HEK293 (cell line): ENCODE data around the gene CASZ1.
A peak's percentile ranks its signal among the peaks of the same experiment; 100 is the strongest.

ENCODE experiments used
- CTCF ChIA-PET: fragments of 350-600 bp; formaldehyde crosslinking; extraction: SDS; loops from one replicate; lab custom pipeline; 2021; ENCODE audit warnings: antibody characterized with exemption; lab: Yijun Ruan, JAX
- POLR2A ChIA-PET: fragments of 300-600 bp; formaldehyde crosslinking; extraction: SDS; loops from one replicate; lab custom pipeline; 2020; ENCODE audit warnings: antibody characterized with exemption, inconsistent platforms; lab: Yijun Ruan, JAX
- H3K27ac ChIP-seq: fragments of 200-500 bp; sonication (Bioruptor generic); 2 replicates; pipeline ENCODE4 v1.5.1; 2014; ENCODE audit warnings: low read depth, low read length, control low read depth, inconsistent platforms; ENCODE audit errors: extremely low read depth
- H3K36me3 ChIP-seq, 2 experiments: fragments of 200-500 bp in 1 of 2; sonication (Bioruptor generic) in 1 of 2; 1 replicate in 1 of 2; 2 replicates in 1 of 2; pipeline ENCODE4 v1.5.1; 2014 to 2017; ENCODE audit warnings: inconsistent platforms in 2 of 2, low read length in 2 of 2; ENCODE audit not compliant: control insufficient read depth in 2 of 2, insufficient read depth in 1 of 2
- H3K4me1 ChIP-seq: fragments of 200-500 bp; sonication (Bioruptor generic); 2 replicates; pipeline ENCODE4 v1.5.1; 2014; ENCODE audit warnings: mild to moderate bottlenecking, low read length, inconsistent platforms; ENCODE audit not compliant: control insufficient read depth, insufficient read depth
- H3K4me3 ChIP-seq: 2 replicates; pipeline ENCODE4 v1.5.1; 2011; ENCODE audit warnings: low read depth, mild to moderate bottlenecking, control low read depth, low read length, moderate library complexity
- H3K9me3 ChIP-seq: fragments of 200-500 bp; sonication (Bioruptor generic); 2 replicates; pipeline ENCODE4 v1.5.1; 2014; ENCODE audit warnings: low read depth, low read length, inconsistent platforms; ENCODE audit not compliant: control insufficient read depth, insufficient read depth
- BCL11B ChIP-seq: fragments of 450-650 bp; formaldehyde crosslinking; IDR thresholded peaks from 2 replicates; pipeline ENCODE4 v1.5.1; 2016; ENCODE audit warnings: low read depth, missing biosample characterization, missing genetic modification characterization
- KLF7 ChIP-seq: fragments of 450-650 bp; formaldehyde crosslinking; IDR thresholded peaks from 2 replicates; pipeline ENCODE4 v1.5.1; 2016; ENCODE audit warnings: missing biosample characterization, missing genetic modification characterization, borderline replicate concordance
- ZBTB17 ChIP-seq: fragments of 450-650 bp; formaldehyde crosslinking; IDR thresholded peaks from 2 replicates; pipeline ENCODE4 v1.5.1; 2016; ENCODE audit warnings: missing biosample characterization, missing genetic modification characterization
- ZBTB48 ChIP-seq: fragments of 450-650 bp; formaldehyde crosslinking; IDR thresholded peaks from 2 replicates; pipeline ENCODE4 v1.5.1; 2016; ENCODE audit warnings: missing biosample characterization, missing genetic modification characterization
- ZFP37 ChIP-seq: fragments of 450-650 bp; formaldehyde crosslinking; IDR thresholded peaks from 2 replicates; pipeline ENCODE4 v1.5.1; 2016; ENCODE audit warnings: missing biosample characterization, missing genetic modification characterization
- ZNF132 ChIP-seq: fragments of 450-650 bp; formaldehyde crosslinking; IDR thresholded peaks from 2 replicates; pipeline ENCODE4 v1.5.1; 2017; ENCODE audit warnings: missing biosample characterization, missing genetic modification characterization, borderline replicate concordance
- ZNF16 ChIP-seq: fragments of 450-650 bp; formaldehyde crosslinking; IDR thresholded peaks from 2 replicates; pipeline ENCODE4 v1.5.1; 2016; ENCODE audit warnings: low read depth, missing biosample characterization, missing genetic modification characterization
- ZNF24 ChIP-seq: fragments of 450-650 bp; formaldehyde crosslinking; IDR thresholded peaks from 2 replicates; pipeline ENCODE4 v1.5.1; 2016; ENCODE audit warnings: missing biosample characterization, missing genetic modification characterization
- ZNF335 ChIP-seq: fragments of 450-650 bp; formaldehyde crosslinking; conservative IDR thresholded peaks from 2 replicates; pipeline ENCODE4 v1.5.1; 2016; ENCODE audit warnings: missing biosample characterization, missing genetic modification characterization
- ZNF394 ChIP-seq: fragments of 450-650 bp; formaldehyde crosslinking; IDR thresholded peaks from 2 replicates; pipeline ENCODE4 v1.5.1; 2016; ENCODE audit warnings: missing biosample characterization, missing genetic modification characterization, mild to moderate bottlenecking, moderate library complexity, borderline replicate concordance
- ZNF426 ChIP-seq: fragments of 450-650 bp; formaldehyde crosslinking; IDR thresholded peaks from 2 replicates; pipeline ENCODE4 v1.5.1; 2017; ENCODE audit warnings: missing biosample characterization, missing genetic modification characterization, mild to moderate bottlenecking, inconsistent platforms, moderate library complexity
- ZNF514 ChIP-seq: fragments of 450-650 bp; formaldehyde crosslinking; IDR thresholded peaks from 2 replicates; pipeline ENCODE4 v1.5.1; 2016; ENCODE audit warnings: missing biosample characterization, missing genetic modification characterization
- ZNF561 ChIP-seq: fragments of 450-650 bp; IDR thresholded peaks from 2 replicates; pipeline ENCODE4 v1.5.1; 2018; ENCODE audit warnings: missing biosample characterization, missing genetic modification characterization, borderline replicate concordance
- ZNF76 ChIP-seq: fragments of 450-650 bp; formaldehyde crosslinking; IDR thresholded peaks from 2 replicates; pipeline ENCODE4; 2016; ENCODE audit warnings: low read depth, missing biosample characterization, missing genetic modification characterization, borderline replicate concordance
- TF ChIP-seq, protein P1 (sequence below): fragments of 450-650 bp; IDR thresholded peaks from 2 replicates; pipeline ENCODE4 v1.5.1; 2018; ENCODE audit warnings: missing biosample characterization, mild to moderate bottlenecking, missing genetic modification characterization
- TF ChIP-seq, protein P2 (sequence below): fragments of 450-650 bp; formaldehyde crosslinking; IDR thresholded peaks from 2 replicates; pipeline ENCODE4 v1.5.1; 2016; ENCODE audit warnings: missing biosample characterization, missing genetic modification characterization
- TF ChIP-seq, protein P3 (sequence below): fragments of 450-650 bp; formaldehyde crosslinking; optimal IDR thresholded peaks from 2 replicates; pipeline ENCODE3; 2016; ENCODE audit warnings: missing biosample characterization, mild to moderate bottlenecking, missing genetic modification characterization
- TF ChIP-seq, protein P4 (sequence below): fragments of 450-650 bp; formaldehyde crosslinking; IDR thresholded peaks from 2 replicates; pipeline ENCODE4 v1.5.1; 2016; ENCODE audit warnings: missing biosample characterization, missing genetic modification characterization

The CASZ1 gene

DNA sequence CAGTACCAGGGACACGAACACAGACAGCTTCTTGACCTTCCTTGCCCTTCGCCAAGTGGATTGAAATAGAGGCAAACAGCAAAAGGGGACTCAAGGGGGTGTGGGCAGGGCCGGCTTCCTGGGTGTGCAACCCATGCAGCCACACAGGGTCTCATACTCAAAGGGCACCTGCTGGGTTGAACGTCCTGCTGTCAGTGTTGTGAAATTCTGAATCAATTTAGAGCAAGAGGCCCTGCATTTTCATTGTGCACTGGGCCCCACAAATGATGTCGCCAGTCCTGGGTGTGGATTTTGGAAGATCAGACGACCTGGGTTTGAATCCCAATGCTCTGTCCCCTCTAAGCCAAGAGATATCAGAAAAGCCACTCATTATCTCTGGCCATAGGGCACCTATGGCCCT is 51.1 kb downstream of the CASZ1 start (continued):
- TF ChIP-seq, protein P1, sequence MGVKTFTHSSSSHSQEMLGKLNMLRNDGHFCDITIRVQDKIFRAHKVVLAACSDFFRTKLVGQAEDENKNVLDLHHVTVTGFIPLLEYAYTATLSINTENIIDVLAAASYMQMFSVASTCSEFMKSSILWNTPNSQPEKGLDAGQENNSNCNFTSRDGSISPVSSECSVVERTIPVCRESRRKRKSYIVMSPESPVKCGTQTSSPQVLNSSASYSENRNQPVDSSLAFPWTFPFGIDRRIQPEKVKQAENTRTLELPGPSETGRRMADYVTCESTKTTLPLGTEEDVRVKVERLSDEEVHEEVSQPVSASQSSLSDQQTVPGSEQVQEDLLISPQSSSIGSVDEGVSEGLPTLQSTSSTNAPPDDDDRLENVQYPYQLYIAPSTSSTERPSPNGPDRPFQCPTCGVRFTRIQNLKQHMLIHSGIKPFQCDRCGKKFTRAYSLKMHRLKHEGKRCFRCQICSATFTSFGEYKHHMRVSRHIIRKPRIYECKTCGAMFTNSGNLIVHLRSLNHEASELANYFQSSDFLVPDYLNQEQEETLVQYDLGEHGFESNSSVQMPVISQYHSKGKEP, result no peak
- no peak for TF ChIP-seq BCL11B (tag by site-specific recombination)

DNA sequence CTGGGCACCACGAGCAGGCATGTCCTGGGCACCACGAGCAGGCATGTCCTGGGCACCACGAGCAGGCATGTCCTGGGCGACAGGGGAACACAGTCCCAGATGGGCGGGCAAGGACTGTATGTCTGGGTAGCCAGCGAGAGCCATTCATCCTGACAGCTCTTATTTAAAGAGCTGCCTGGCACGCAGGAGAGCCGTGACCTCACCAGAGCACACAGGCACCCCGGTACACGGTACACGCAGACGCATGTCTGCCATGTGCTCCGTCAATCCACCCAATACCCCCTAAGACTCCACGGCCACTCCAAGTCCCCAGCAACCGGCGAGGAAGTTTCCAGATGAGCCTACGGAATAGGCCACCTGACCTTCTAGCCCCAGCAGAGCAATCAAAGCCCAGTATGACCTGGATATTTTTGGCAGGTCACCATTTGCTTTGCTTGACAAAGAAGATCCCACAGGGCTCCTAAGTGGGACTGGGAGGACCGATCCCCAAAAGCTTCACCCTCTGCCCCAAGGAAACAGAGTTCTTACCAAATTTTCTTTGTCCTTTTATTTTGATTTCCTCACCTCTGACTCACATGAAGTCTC is 51.7 kb downstream of the CASZ1 start:
- CTCF ChIA-PET, result interaction anchor here (0.6 kb wide), 1 partner anchor 216 kb away, joined by 4 read pairs; no protein-coding TSS in a partner anchor
- Histone ChIP-seq H3K27ac (no peak overlapping the region), H3K9me3 (no peaks in the 10 kb centered on the region), H3K36me3 (no peaks in the 10 kb centered on the region)
- POLR2A ChIA-PET, result no interaction called here
- no peak for TF ChIP-seq ZNF24 (tag by site-specific recombination)
- peak; percentile 80 for TF ChIP-seq ZNF335
- TF ChIP-seq ZFP37, result no peak
- no peak for TF ChIP-seq ZBTB48
- no peak for TF ChIP-seq ZNF561 (tag by site-specific recombination)
- TF ChIP-seq ZNF514 (tag by site-specific recombination), result no peak
- TF ChIP-seq, all 188 proteins: peak for 1
- Histone ChIP-seq H3K4me1 (no peaks in the 10 kb centered on the region), H3K4me3 (no peak overlapping the region)

DNA sequence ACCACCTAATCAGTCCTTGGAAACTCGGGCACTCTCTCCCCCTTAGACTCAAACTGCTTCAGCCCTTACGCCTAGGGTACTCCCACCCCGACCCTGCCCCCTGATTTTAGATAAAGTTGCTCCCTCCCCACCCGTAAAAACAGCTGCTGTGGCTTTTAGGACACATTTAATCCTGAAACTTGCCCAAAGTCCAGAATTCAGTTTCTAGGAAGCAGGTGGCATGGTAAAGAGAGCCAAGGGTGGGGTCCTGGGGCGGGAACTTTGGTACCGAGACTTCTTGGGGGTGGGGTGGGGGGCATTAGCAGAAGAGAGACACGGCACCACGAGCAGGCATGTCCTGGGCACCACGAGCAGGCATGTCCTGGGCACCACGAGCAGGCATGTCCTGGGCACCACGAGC is 52.4 kb downstream of the CASZ1 start:
- CTCF ChIA-PET, result no interaction called here
- H3K9me3 ChIP-seq, result no peaks in the 10 kb centered on the region

DNA sequence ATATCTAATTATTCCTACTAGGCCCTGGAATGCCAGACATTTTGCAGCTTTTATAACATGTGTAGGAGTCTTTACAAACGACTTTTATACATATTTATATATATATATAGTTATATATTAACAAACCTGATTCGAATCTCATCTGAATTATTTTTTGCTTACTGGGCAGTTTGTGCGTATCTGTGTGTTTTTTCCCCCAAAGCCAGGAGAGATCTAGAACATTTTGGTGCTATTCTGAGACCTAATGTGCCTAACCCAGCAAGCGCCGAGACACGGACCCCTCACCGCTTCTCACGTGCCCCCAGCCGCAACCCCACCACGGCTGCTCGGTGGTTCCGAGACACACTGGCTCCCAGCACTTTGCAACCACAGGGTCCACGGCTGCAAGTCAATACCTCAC is 54.8 kb downstream of the CASZ1 start:
- no peak overlapping the region for H3K4me3 ChIP-seq
- no peaks in the 10 kb centered on the region for H3K36me3 ChIP-seq
- no peak for TF ChIP-seq ZBTB17 (tag by site-specific recombination)
- no peak for TF ChIP-seq KLF7
- TF ChIP-seq ZNF16, result no peak
- no peak for TF ChIP-seq ZNF132 (tag by site-specific recombination)
- TF ChIP-seq ZNF335, result no peak
- TF ChIP-seq ZNF426, result no peak
- TF ChIP-seq, protein P2, sequence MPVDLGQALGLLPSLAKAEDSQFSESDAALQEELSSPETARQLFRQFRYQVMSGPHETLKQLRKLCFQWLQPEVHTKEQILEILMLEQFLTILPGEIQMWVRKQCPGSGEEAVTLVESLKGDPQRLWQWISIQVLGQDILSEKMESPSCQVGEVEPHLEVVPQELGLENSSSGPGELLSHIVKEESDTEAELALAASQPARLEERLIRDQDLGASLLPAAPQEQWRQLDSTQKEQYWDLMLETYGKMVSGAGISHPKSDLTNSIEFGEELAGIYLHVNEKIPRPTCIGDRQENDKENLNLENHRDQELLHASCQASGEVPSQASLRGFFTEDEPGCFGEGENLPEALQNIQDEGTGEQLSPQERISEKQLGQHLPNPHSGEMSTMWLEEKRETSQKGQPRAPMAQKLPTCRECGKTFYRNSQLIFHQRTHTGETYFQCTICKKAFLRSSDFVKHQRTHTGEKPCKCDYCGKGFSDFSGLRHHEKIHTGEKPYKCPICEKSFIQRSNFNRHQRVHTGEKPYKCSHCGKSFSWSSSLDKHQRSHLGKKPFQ, result no peak
- TF ChIP-seq ZNF394 (tag by site-specific recombination), result no peak
- TF ChIP-seq, protein P3, sequence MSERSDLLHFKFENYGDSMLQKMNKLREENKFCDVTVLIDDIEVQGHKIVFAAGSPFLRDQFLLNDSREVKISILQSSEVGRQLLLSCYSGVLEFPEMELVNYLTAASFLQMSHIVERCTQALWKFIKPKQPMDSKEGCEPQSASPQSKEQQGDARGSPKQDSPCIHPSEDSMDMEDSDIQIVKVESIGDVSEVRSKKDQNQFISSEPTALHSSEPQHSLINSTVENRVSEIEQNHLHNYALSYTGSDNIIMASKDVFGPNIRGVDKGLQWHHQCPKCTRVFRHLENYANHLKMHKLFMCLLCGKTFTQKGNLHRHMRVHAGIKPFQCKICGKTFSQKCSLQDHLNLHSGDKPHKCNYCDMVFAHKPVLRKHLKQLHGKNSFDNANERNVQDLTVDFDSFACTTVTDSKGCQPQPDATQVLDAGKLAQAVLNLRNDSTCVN (tag by site-specific recombination), result no peak
- TF ChIP-seq ZNF76 (tag by site-specific recombination), result no peak
- ChIA-PET POLR2A (no interaction called here), CTCF (interaction anchor here (0.7 kb wide), 1 partner anchor 30 kb away, joined by 3 read pairs; no protein-coding TSS in a partner anchor)
- no peak overlapping the region for H3K27ac ChIP-seq
- H3K4me1 ChIP-seq, result no peaks in the 10 kb centered on the region
- no peaks in the 10 kb centered on the region for H3K9me3 ChIP-seq

More for the DNA sequence above, 52.4 kb downstream of the CASZ1 start:
- no peaks in the 10 kb centered on the region for H3K36me3 ChIP-seq
- POLR2A ChIA-PET, result no interaction called here
- H3K4me3 ChIP-seq, result no peak overlapping the region
- peak; percentile 44; the same call in 1 of the 2 replicates for TF ChIP-seq ZNF335
- TF ChIP-seq, protein P4, sequence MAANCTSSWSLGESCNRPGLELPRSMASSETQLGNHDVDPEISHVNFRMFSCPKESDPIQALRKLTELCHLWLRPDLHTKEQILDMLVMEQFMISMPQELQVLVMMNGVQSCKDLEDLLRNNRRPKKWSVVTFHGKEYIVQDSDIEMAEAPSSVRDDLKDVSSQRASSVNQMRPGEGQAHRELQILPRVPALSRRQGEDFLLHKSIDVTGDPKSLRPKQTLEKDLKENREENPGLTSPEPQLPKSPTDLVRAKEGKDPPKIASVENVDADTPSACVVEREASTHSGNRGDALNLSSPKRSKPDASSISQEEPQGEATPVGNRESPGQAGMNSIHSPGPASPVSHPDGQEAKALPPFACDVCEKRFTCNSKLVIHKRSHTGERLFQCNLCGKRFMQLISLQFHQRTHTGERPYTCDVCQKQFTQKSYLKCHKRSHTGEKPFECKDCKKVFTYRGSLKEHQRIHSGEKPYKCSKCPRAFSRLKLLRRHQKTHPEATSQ (tag by site-specific recombination), result no peak
- TF ChIP-seq, all 188 proteins: peak for 1
- no peaks in the 10 kb centered on the region for H3K4me1 ChIP-seq
- H3K27ac ChIP-seq, result no peak overlapping the region
